Mesothelial cell of epicardium (in vitro differentiated cells): ENCODE data around the gene THSD7A. TPM values are rescaled to one million over a fixed set of nuclear protein-coding genes. Genes with fewer than 3 reads are reported as not detected.

Source experiments
- DNase-seq, 2 experiments: peaks; one replicate each; pipeline ENCODE4 v3.0.0; 2021; ENCODE audit warnings: low spot score in 2 of 2; ENCODE audit not compliant: unreplicated experiment in 2 of 2
- H3K27ac Mint-ChIP-seq: 2 replicates; pipeline ENCODE4 v1.8.0; 2021; ENCODE audit warnings: mixed read lengths
- H3K27me3 Mint-ChIP-seq: 2 replicates; pipeline ENCODE4 v1.8.0; 2021; ENCODE audit warnings: low read depth, mixed read lengths
- H3K36me3 Mint-ChIP-seq: 2 replicates; pipeline ENCODE4 v1.8.0; 2021; ENCODE audit warnings: mixed read lengths
- H3K4me1 Mint-ChIP-seq: 2 replicates; pipeline ENCODE4 v1.8.0; 2021; ENCODE audit warnings: mixed read lengths
- H3K4me3 Mint-ChIP-seq: 2 replicates; pipeline ENCODE4 v1.8.0; 2021; ENCODE audit warnings: mild to moderate bottlenecking, moderate library complexity, mixed read lengths
- H3K9me3 Mint-ChIP-seq: 2 replicates; pipeline ENCODE4 v1.8.0; 2021; ENCODE audit warnings: mixed read lengths
- total RNA-seq: library from RNA; stranded (reverse); gene quantifications from 3 replicates; pipeline ENCODE4 v1.2.1, GENCODE V29; 2021
- TF ChIP-seq, protein P1 (sequence below): fragments of 200-600 bp; sonication (generic); IDR thresholded peaks from one replicate; pipeline ENCODE4 v1.5.0; 2021; ENCODE audit warnings: antibody characterized with exemption; ENCODE audit not compliant: unreplicated experiment

The THSD7A gene
- total RNA-seq, 1 donor from 2014 or later = 13.4 TPM

DNA sequence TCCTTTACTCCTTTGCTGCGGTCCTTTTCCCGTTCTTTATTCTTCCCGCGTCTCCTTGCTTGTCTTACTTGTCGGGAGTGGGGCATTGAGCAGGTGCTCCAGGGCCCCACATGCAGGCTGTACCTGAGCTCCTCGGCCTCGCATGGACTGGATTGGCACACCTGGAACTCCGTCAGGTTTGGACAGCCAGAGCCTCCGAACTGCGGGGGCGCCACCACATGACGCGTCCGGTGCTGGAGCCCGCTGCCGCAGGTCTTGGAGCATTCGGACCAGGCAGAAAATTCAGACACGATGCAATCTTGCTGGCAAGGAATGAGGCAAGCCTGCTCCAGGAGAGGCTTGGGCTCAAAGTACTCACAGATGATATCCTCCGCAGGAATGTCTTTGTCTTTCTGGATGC lies 195.7 kb downstream of the THSD7A start:
- no peak overlapping the region for H3K4me3 Mint-ChIP-seq
- no peaks in the 10 kb centered on the region for H3K4me1 Mint-ChIP-seq
- no peak for DNase-seq
- TF ChIP-seq, protein P1, sequence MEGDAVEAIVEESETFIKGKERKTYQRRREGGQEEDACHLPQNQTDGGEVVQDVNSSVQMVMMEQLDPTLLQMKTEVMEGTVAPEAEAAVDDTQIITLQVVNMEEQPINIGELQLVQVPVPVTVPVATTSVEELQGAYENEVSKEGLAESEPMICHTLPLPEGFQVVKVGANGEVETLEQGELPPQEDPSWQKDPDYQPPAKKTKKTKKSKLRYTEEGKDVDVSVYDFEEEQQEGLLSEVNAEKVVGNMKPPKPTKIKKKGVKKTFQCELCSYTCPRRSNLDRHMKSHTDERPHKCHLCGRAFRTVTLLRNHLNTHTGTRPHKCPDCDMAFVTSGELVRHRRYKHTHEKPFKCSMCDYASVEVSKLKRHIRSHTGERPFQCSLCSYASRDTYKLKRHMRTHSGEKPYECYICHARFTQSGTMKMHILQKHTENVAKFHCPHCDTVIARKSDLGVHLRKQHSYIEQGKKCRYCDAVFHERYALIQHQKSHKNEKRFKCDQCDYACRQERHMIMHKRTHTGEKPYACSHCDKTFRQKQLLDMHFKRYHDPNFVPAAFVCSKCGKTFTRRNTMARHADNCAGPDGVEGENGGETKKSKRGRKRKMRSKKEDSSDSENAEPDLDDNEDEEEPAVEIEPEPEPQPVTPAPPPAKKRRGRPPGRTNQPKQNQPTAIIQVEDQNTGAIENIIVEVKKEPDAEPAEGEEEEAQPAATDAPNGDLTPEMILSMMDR = no peak
- peaks cover 11% of the 10 kb centered on the region for H3K36me3 Mint-ChIP-seq
- no peaks in the 10 kb centered on the region for H3K9me3 Mint-ChIP-seq
- no peaks in the 10 kb centered on the region for H3K27me3 Mint-ChIP-seq
- no peak overlapping the region for H3K27ac Mint-ChIP-seq

DNA sequence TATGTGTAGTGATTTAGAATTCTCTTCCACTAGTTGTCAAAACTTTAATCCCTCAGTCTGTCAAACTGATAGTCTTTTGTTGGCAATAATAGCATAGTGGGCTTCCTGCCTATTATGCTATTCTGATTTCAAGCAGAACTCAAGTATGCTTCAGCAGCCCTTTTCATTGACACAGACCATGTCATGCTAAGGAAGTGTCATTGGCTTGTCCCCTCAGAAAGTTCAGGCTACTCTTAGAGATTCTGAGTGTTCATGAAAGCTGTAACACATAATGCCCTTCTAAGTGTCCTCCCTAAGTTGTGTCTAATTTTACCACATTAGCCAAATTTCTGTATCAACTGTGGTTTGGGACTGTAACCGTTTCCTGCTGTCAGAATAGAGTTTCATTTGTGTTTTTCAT lies 198.7 kb downstream of the THSD7A start:
- no peaks in the 10 kb centered on the region for H3K9me3 Mint-ChIP-seq
- peaks cover 11% of the 10 kb centered on the region for H3K36me3 Mint-ChIP-seq
- no peak overlapping the region for H3K27ac Mint-ChIP-seq
- H3K4me1 Mint-ChIP-seq = no peaks in the 10 kb centered on the region
- H3K27me3 Mint-ChIP-seq = no peaks in the 10 kb centered on the region
- H3K4me3 Mint-ChIP-seq = no peak overlapping the region
- TF ChIP-seq, protein P1 = no peak
- no peak for DNase-seq

GRCh38 chr7:11630355-11630754 lies 201.6 kb downstream of the THSD7A start:
- TF ChIP-seq, protein P1 = no peak

GRCh38 chr7:11625669-11626068 lies 206.3 kb downstream of the THSD7A start:
- Mint-ChIP-seq H3K9me3 (no peaks in the 10 kb centered on the region), H3K27me3 (no peaks in the 10 kb centered on the region), H3K27ac (no peak overlapping the region), H3K4me1 (no peaks in the 10 kb centered on the region), H3K36me3 (no peaks in the 10 kb centered on the region), H3K4me3 (no peak overlapping the region)
- DNase-seq = no peak
- TF ChIP-seq, protein P1 = no peak

More at GRCh38 chr7:11630355-11630754, 201.6 kb downstream of the THSD7A start:
- no peaks in the 10 kb centered on the region for H3K27me3 Mint-ChIP-seq
- H3K4me1 Mint-ChIP-seq = no peaks in the 10 kb centered on the region
- no peaks in the 10 kb centered on the region for H3K9me3 Mint-ChIP-seq
- DNase-seq = no peak
- H3K36me3 Mint-ChIP-seq = no peaks in the 10 kb centered on the region
- H3K4me3 Mint-ChIP-seq = no peak overlapping the region
- no peak overlapping the region for H3K27ac Mint-ChIP-seq

DNA sequence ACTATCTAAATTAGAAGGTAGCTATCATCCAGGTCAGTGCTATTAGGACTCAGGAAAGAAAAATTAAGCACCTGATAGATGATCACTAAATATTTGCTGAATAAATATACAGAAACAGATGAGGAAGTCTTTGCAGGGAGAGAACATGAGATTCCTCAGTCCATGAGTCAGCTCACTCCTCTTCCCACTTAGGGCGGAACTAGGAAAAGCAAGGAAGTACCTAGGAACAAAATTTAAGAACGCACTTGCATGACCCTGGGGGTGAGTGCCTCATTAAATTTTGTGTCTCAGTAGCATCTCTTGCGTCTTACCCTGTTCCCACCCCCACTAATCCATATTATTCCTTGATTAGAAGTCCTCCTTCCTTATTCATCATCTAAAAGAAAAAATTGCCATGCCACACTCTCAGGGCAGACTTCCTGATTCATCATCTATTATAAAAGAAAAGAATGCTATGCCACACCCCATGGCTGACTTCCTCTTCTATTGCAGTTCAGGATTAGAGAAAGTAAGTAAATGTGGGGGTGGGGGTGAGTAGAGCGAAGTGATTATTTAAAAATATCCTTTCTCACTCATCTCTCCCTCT lies 208.8 kb downstream of the THSD7A start:
- no peak overlapping the region for H3K4me3 Mint-ChIP-seq
- no peaks in the 10 kb centered on the region for H3K9me3 Mint-ChIP-seq
- H3K27ac Mint-ChIP-seq = no peak overlapping the region
- no peak for DNase-seq
- no peaks in the 10 kb centered on the region for H3K27me3 Mint-ChIP-seq
- no peaks in the 10 kb centered on the region for H3K36me3 Mint-ChIP-seq
- no peaks in the 10 kb centered on the region for H3K4me1 Mint-ChIP-seq
- TF ChIP-seq, protein P1 = no peak
